HepG2 (cell line): ENCODE results near the gene ARHGAP25.

ENCODE experiments used
- ADNP ChIP-seq: sonication (generic); formaldehyde crosslinking; IDR thresholded peaks from 2 replicates; pipeline ENCODE4 v1.4.0; 2020; ENCODE audit warnings: missing genetic modification reagents
- ASH2L ChIP-seq: fragments of 300-600, 200-600 bp; sonication (generic); IDR thresholded peaks from 2 replicates; pipeline ENCODE4 v1.7.0; 2017; ENCODE audit warnings: low read depth, mild to moderate bottlenecking, moderate library complexity, mixed read lengths, low read length; ENCODE audit not compliant: insufficient read length
- CTCF ChIP-seq: sonication (generic); formaldehyde crosslinking; IDR thresholded peaks from 2 replicates; pipeline ENCODE4 v1.5.0; 2020; ENCODE audit warnings: mild to moderate bottlenecking, missing genetic modification reagents, moderate library complexity
- HDAC6 ChIP-seq: fragments of 200-600 bp; sonication (generic); IDR thresholded peaks from 2 replicates; pipeline ENCODE4 v1.7.0; 2017; ENCODE audit warnings: mild to moderate bottlenecking, antibody characterized with exemption, low read length, low read depth
- MLX ChIP-seq: IDR thresholded peaks from 2 replicates; pipeline ENCODE4 v1.6.1; 2016
- POLR2G ChIP-seq: fragments of 200-400 bp; formaldehyde crosslinking; IDR thresholded peaks from 2 replicates; pipeline ENCODE4 v1.6.1; 2018; ENCODE audit warnings: mild to moderate bottlenecking, low read depth, low read length, moderate library complexity
- TAF1 ChIP-seq: sonication (generic); formaldehyde crosslinking; IDR thresholded peaks from 2 replicates; pipeline ENCODE4 v1.4.0; 2020; ENCODE audit warnings: missing genetic modification reagents
- TF ChIP-seq, protein P1 (sequence below): IDR thresholded peaks from 2 replicates; pipeline ENCODE4 v1.6.1; 2012; ENCODE audit warnings: low read length, improper control_type of control experiment
- TF ChIP-seq, protein P2 (sequence below): sonication (generic); formaldehyde crosslinking; IDR thresholded peaks from 2 replicates; pipeline ENCODE4 v1.8.0; 2022; ENCODE audit warnings: missing genetic modification reagents, mild to moderate bottlenecking, moderate library complexity, borderline replicate concordance
- TF ChIP-seq, protein P3 (sequence below): IDR thresholded peaks from 2 replicates; pipeline ENCODE4 v1.6.1; 2016; ENCODE audit warnings: low read depth, control low read depth

DNA sequence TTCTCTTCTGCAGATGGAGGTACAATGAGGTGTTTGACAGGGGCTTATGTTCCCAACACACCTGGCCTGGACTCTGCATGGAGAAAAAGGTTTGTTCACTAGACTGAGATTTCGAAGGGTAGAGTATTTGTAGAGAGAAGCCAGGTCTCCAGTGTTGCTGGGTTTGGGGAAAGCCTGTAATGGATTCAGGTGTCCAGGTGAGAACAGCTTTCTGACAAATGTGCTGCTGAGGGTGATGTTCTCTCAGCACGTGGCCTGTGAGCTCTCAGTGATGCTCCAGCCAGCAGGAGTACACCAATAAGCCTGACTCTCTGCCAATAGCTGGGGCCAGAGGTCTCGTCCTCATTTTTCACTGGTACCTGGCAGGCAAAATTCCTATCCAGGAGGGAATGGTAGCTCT, 43.8 kb upstream of the ARHGAP25 start:
- TF ChIP-seq CTCF (CRISPR knock-in tag) (no peak), ADNP (no peak), TAF1 (CRISPR knock-in tag) (no peak), ASH2L (no peak), MLX (CRISPR knock-in tag) (no peak), POLR2G (no peak), HDAC6 (no peak)
- TF ChIP-seq, protein P1, sequence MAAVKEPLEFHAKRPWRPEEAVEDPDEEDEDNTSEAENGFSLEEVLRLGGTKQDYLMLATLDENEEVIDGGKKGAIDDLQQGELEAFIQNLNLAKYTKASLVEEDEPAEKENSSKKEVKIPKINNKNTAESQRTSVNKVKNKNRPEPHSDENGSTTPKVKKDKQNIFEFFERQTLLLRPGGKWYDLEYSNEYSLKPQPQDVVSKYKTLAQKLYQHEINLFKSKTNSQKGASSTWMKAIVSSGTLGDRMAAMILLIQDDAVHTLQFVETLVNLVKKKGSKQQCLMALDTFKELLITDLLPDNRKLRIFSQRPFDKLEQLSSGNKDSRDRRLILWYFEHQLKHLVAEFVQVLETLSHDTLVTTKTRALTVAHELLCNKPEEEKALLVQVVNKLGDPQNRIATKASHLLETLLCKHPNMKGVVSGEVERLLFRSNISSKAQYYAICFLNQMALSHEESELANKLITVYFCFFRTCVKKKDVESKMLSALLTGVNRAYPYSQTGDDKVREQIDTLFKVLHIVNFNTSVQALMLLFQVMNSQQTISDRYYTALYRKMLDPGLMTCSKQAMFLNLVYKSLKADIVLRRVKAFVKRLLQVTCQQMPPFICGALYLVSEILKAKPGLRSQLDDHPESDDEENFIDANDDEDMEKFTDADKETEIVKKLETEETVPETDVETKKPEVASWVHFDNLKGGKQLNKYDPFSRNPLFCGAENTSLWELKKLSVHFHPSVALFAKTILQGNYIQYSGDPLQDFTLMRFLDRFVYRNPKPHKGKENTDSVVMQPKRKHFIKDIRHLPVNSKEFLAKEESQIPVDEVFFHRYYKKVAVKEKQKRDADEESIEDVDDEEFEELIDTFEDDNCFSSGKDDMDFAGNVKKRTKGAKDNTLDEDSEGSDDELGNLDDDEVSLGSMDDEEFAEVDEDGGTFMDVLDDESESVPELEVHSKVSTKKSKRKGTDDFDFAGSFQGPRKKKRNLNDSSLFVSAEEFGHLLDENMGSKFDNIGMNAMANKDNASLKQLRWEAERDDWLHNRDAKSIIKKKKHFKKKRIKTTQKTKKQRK: no peak
- TF ChIP-seq, protein P2, sequence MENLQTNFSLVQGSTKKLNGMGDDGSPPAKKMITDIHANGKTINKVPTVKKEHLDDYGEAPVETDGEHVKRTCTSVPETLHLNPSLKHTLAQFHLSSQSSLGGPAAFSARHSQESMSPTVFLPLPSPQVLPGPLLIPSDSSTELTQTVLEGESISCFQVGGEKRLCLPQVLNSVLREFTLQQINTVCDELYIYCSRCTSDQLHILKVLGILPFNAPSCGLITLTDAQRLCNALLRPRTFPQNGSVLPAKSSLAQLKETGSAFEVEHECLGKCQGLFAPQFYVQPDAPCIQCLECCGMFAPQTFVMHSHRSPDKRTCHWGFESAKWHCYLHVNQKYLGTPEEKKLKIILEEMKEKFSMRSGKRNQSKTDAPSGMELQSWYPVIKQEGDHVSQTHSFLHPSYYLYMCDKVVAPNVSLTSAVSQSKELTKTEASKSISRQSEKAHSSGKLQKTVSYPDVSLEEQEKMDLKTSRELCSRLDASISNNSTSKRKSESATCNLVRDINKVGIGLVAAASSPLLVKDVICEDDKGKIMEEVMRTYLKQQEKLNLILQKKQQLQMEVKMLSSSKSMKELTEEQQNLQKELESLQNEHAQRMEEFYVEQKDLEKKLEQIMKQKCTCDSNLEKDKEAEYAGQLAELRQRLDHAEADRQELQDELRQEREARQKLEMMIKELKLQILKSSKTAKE (CRISPR knock-in tag): no peak
- TF ChIP-seq, protein P3, sequence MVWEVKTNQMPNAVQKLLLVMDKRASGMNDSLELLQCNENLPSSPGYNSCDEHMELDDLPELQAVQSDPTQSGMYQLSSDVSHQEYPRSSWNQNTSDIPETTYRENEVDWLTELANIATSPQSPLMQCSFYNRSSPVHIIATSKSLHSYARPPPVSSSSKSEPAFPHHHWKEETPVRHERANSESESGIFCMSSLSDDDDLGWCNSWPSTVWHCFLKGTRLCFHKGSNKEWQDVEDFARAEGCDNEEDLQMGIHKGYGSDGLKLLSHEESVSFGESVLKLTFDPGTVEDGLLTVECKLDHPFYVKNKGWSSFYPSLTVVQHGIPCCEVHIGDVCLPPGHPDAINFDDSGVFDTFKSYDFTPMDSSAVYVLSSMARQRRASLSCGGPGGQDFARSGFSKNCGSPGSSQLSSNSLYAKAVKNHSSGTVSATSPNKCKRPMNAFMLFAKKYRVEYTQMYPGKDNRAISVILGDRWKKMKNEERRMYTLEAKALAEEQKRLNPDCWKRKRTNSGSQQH (CRISPR knock-in tag): no peak
